IPS-NIHi11 (cell line): ENCODE results near the gene GNAZ.

Experiments
- DNase-seq: peaks from one replicate; pipeline ENCODE4 v3.0.0; 2012; ENCODE audit warnings: mixed read lengths, low spot score

Gene GNAZ

GRCh38 chr22:23107487-23108248 is 37.3 kb downstream of the GNAZ start:
- no peak for DNase-seq

GRCh38 chr22:23108249-23109078 is 38.1 kb downstream of the GNAZ start:
- DNase-seq, result no peak

- DNase-seq, result no peak
Observed at GRCh38 chr22:23109079-23109347, 38.7 kb downstream of the GNAZ start.

- no peak for DNase-seq
Observed at GRCh38 chr22:23109441-23109978, 39.2 kb downstream of the GNAZ start.

- no peak for DNase-seq
Observed at GRCh38 chr22:23110190-23110921, 40.0 kb downstream of the GNAZ start.

GRCh38 chr22:23110922-23111527 is 40.7 kb downstream of the GNAZ start:
- DNase-seq, result no peak

- DNase-seq, result no peak
Observed at GRCh38 chr22:23112472-23113012, 42.2 kb downstream of the GNAZ start.

GRCh38 chr22:23113067-23113846 is 42.9 kb downstream of the GNAZ start:
- no peak for DNase-seq

GRCh38 chr22:23113847-23114720 is 43.8 kb downstream of the GNAZ start:
- DNase-seq, result no peak

GRCh38 chr22:23114721-23115020 is 44.4 kb downstream of the GNAZ start:
- no peak for DNase-seq

GRCh38 chr22:23115369-23115768 is 45.0 kb downstream of the GNAZ start:
- DNase-seq, result no peak

GRCh38 chr22:23115825-23116494 is 45.6 kb downstream of the GNAZ start:
- DNase-seq, result no peak

- DNase-seq, result no peak
Observed at GRCh38 chr22:23116506-23117263, 46.4 kb downstream of the GNAZ start.

- no peak for DNase-seq
Observed at GRCh38 chr22:23117275-23117674, 47.0 kb downstream of the GNAZ start.

- no peak for DNase-seq
Observed at GRCh38 chr22:23117891-23118646, 47.8 kb downstream of the GNAZ start.

- DNase-seq, result no peak
Observed at GRCh38 chr22:23118647-23119493, 48.6 kb downstream of the GNAZ start.
